Activated T-cell treated with anti-CD3 and anti-CD28 coated beads for 4 hours (primary cell): ENCODE results near the gene AIG1.
A peak's percentile ranks its signal among the peaks of the same experiment; 100 is the strongest.
"Not testable (repeated sequence)": the region's sequence is repeated elsewhere in the genome, so short reads cannot be mapped to it uniquely, and the experiment has no call there.

Experiments used
- DNase-seq: peaks from one replicate; pipeline ENCODE4 v3.0.0-alpha.2; 2020

The AIG1 gene

DNA sequence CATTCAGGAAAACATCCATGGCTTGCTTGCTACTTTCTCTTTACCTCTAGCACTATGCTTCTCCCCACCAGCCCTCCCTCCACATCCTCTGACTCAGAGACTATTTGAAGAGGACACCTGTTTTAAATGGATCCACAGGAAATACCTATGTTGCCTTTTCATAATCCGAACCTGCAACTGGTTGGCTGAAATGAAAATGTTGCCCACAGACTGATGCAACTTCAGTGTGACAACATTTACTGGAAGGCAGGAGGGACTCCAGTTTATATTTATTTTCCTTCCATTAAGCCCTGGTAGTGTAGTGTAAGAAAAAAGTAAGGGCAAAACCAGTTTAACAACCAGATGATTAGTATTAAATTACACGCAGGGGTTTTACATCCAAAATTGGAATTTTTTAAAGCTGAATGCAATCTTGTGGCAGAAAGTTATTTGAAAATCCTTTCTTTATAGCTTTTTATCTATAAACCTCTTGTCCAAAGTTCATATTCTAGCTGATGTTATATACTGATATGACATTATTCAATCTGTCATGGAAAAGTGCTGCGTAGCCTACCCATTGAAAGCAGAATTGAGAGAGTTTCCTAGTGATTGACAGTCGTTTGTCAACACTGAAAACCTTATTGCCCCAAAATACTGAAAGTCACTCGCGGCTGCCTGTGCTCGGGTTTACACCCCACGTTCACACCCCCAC is 881 bp upstream of the AIG1 start:
- peak; percentile 21 for DNase-seq

DNA sequence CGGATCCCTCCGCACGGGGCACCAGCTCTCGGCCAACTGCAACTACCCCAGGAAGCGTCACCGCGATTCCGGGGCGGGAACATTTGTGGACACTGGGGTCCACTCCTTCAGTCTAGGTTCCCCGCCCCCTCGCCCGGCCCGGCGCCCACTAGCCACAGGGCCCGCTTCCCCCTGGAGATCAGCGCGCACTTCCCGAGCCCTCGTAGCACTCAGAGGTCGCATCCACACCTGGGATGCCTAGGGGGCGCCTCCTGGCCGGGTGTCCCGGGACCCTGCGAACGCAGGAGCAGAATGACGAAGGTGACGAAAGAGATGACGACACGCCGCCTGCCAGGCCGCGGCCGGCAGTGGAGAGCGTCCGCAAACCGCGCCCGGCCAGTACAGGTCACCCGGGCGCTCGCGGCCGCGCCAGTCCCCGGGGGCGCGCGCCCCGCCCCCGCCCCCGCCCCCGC is 309 bp upstream of the AIG1 start:
- DNase-seq, result peak; percentile 56

DNA sequence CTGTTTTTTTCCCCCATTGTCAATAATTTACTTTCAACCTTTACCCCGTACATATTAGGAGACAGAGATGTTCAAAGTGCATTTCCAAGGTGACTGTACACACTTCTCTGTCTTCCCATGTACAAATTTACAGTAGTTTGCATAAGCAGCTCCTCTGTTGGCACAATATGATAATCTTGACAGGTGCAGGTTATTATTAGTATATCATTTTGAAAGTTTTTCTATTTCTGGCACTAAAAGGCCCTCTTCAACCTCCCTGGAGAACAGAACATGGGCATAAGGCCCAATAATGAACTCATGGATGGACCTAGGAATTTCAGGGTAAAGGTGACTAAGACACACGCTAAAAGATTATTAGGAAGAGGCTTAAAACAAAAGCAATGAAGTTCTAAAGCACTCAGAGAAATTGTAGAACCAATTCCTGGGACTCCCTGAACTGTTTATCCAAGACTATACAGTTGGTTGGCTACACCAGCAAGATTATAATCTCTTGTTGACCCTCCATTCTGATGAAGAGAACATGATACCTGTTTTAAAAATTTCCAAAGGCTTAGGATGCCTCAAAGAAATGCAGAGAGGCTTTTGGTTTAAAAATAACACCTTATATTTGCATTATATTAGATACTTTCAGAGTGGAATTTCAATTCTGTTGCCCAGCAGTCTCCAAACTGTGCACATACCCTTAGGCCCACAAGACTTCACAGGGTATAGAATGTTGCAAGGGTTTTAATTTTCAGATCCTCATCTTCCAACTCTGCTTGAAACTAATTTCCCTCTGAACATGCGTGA is 1.1 kb downstream of the AIG1 start:
- DNase-seq, result no peak

DNA sequence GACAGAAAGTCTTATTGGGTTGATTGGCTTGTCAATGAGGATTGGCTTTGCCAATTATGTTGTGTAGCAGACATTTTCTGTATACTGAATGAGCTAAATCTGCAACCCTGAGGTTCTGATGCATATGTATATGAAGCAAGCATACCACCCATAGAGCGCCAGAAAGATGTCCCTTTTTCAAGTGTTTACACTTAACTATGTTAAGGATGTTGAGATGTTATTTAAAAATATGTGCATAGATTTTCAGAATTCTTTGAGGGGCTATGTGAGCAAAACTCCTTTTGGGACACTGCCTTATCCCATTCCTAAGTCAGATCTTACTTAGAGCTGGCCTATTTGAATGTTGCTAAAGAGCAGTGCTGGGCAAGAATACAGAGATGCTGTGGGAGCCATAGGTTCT is 1.9 kb downstream of the AIG1 start:
- no peak for DNase-seq

DNA sequence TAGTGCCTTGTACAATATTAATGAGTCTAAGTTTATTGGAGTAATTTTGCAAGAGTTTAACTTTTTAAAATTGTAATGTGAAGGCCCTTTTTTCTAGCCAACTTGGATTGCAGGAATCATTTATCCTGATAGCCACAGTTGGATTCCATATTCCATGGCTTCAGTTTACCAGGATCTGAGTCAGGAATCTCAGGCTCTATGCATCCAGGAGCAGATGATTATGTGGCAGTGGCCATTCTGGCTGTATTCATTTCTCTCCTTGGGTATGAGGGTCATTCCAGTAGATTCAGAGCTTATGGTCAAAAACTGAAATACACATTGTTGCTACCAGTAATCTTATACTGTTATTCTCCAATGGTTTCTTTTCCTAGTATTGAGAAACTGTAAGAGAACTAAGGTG is 2.9 kb downstream of the AIG1 start:
- no peak for DNase-seq

DNA sequence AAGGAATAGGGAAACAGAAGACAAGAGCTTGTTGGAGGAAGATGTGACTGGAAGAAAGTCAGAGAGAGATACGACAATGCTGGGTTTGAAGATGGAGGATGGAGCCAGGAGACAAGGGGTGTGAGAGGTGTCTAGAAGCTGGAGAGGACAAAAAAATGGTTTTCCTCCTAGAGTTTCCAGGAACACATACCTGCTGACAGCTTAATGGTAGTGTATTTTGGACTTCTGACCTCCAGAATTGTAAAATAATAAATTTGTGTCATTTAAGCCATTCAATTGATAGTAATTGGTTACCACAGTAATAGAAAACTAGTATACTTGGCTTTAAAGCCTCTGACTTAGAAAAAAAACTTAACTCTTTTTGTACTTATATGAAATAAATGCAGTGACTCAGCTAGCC is 3.6 kb downstream of the AIG1 start:
- no peak for DNase-seq

DNA sequence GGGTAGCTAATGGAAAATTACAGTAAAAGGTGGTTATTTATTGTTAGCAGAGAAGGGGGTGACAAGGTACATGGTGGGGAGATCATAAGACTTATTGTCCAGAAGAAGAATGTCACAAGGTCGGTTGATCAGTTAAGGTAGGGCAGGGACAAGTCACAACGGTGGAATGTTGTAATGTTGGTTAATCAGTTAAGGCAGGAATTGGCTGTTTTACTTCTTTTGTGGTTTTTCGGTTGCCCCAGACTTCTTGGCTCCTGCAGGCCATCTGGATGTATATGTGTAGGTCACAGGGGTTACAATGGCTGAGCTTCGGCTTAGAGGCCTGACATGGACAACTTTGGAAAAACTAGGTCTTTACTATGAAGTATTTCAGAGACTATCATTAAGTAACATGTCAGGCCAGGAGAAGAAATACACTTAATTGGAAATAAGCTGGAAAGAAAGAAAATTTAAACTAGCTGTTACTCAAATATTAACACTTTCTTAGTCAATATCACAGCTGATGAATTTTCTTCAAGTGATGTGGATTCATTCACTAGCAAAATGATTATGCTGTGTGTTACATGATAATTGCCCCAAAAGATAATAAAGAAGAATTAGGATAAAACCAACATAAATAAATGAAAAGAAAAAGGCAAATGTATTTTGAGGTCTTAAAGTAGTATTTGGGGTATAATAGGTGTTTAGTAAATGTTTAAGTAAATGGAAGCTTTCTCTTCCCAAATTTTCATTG is 4.4 kb downstream of the AIG1 start:
- DNase-seq, result no peak

DNA sequence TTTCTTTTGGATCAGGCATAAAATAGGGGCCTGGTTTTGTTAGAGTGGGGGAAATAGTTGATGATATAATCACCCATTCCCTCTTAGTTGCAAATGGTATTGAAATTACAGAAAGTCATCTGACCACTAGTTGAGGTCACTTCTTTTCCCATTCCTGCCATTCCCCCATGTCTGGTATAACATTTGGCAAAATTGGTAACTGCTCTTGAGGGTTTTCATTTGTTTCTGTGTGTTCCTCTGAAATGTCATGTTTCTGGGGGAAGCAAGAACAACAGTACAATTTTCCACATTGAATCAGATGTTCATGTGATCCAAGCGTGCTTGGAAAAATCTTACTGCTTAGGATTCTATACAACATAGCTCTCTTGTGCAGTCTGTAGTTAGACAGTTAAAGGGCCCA is 7.3 kb downstream of the AIG1 start:
- DNase-seq, result no peak

DNA sequence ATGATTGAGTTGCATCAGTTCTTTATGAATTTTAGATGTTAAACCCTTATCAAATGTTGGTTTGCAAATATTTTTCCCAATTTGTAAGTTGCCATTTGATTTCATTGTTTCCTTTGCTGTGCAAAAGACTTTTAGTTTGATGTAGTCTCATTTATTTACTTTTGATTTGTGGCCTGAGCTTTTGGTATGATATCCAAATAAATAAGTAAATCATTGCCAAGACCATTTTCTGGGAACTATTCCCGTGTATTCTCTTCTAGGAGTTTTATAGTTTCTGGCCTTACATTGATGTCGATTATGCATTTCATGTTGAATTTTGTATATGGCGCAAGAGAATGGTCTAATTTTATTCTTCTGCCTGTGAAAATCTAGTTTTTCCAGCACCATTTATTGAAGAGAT is 13.4 kb downstream of the AIG1 start:
- no peak for DNase-seq

DNA sequence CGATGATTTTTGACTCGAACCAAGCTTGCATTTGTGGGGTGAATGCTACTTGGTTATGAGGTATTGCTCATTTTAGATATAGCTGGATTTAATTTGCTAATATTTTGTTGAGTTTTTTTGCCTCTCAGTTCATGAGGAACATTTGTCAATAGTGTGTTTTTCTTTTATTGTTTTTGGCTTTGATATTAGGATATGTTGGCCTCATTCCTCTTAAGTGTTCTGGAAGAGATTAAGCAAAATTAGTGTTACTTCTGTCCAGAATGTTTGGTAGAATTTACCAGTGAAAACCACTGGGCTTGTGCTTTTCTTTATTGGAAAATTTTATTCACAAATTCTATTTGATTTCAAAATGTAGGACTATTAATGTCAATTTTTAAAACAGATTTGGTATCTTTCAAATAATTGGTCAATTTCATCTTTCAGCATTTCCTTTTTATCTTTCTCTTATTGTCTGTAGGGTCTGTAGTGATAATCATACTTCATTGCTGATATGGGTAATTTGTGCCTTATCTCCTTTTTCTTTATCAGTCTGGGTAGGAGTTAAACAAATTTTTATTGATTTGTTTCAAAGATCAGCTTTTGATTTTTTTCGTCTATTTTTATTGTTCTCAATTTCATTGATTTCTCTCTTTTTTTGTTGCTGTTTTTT is 14.1 kb downstream of the AIG1 start:
- DNase-seq, result no peak

DNA sequence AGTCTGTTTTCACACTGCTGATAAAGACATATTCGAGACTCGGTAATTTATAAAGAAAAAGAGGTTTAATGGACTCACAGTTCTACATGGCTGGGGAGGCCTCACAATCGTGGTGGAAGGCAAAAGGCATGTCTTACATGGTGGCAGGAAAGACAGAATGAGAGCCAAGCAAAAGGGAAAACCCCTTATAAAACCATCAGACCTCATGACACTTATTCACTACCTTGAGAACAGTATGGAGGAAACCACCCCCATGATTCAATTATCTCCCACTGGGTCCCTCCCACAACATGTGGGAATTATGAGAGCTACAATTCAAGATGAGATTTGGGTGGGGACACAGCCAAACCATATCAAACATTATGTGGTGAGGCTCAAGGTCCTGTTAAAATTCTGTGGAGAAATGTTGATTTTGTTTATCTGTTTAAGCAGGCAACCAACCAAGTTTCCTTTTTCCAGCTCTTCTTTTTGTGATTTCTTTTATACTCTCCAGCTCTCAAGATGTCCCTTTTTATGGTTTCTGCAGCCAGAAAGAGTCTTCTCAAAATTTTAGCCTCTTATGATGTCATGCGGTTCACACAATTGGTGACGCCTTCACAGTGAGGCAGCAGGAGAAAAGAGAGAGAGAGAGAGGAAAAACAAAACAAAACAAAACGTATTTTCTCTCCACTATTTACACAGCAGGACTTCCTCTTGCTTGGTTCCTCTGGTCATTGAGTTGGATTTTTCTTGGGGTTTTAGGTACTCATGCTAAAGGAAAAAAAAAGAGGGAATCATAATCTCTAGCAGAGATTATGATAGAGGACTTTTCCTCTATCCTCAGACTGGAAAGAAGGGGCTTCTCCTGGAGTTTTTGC is 18.0 kb downstream of the AIG1 start:
- no peak for DNase-seq

DNA sequence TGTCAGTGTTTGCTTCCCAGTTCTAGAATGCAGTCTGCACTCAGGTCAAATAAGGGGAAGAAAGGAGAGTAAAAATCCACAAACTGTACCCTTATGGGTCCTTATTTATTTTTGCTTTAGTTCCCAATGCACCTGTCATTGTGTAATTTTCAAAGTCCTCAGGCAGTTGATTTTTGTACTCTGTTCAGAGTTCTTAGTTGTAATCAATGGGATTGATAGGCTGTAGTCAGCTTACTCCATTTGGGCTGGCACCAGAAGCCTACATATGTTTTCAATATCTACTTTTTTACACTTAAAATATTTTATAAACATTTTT is 18.6 kb downstream of the AIG1 start:
- DNase-seq, result no peak

DNA sequence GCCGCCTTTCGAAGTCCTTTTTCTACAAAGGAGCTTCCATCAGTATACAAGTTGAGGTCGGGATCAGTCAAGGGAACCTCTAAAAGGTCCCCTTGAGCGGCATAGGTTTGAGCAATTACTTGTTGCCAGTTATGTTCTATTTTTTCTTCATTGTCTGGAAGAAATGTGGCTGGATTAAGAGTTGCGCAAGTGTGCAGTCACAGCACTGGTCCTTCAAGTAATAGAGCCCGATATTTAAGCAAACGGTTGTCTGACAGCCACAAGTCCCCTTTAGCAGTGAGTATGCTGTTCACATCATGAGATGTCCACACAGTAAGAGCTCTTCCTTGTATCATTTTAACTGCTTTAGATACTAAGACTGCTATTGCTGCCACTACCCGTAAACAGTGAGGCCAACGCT is 21.6 kb downstream of the AIG1 start:
- DNase-seq, result not testable (repeated sequence)

DNA sequence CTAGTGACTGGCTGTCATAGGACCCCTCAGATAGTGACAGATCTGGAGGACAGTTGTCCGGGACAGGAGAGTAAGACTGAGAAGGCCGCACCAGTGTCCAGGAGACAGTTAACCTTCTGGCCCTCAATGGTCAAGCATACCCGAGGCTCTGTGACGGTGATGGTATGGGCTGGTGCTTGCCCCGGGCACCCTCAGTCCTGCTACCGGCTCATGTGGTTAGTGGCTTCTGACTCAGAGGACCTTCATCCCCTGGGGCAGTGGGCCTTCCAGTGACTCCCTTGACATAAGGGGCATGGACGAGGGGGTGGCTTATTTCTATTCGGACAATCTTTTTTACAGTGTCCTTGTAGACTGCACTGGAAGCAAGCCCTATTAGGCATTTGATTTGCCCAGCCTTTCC is 23.3 kb downstream of the AIG1 start:
- DNase-seq, result not testable (repeated sequence)

DNA sequence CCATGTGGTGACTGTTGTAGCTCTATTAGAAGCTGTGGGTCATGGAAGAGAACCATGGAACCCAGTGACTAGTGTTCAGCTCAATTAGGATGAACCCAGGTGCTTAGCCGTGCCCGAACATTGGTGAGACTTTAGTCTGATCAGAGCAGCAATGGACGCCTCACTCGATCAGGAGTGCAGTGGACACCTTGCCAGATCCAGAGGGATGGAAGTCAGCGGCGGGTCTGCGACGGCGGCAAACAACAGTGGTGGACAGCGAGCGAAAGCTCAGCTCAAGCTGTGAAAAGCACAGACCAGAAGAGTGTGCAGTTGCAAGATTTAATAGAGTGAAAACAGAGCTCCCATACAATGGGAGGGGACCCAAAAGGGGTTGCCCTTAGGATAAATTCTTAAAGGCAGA is 26.6 kb downstream of the AIG1 start:
- not testable (repeated sequence) for DNase-seq

DNA sequence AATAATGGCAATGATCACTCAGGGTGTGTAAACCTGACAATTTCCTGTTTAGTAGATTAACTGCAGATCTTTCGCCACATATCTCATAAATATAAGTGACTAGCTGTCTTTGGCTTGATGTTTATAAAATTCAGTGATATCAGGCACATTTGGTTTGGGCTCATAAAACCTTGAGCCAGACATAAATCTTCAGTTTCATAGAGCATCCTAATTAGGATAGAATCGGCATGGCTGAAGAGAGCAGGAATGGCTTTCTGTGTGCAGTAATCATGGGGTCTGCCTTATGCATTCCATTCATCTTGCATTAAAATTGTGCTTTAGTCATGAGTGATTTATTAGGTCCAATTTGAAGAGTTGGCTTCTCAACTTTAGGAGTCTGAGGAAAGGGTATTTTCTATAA is 27.2 kb downstream of the AIG1 start:
- DNase-seq, result no peak

DNA sequence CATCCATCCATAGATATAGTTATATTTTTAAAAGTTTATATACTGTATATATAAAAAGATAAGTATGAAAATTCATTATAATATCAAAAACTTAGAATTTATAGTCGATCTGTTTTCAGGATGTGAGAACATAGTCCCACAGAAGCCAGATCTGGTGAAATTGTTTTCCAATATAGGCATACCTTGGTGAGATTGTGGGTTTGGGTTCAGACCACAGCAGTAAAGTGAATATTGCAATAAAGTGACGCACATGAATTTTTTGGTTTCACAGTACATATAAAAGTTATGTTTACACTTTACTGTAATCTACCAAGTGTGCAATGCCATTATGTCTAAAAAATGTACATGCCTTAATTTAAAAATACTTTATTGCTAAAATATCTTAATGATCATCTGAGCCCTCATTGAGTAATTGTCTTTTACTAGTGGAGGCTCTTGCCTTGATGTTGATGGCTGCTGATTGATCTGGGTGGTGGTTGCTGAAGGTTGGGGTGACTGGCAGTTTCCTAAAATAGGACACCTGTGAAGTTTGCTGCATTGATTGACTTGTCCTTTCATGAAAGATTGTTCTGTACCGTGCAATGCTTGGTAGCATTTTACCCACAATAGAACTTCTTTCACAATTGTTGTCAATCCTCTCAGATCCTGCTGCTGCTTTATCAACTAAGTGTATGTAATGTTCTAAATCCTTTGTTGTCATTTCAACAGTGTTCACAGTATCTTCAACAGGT is 29.8 kb downstream of the AIG1 start:
- DNase-seq, result no peak

DNA sequence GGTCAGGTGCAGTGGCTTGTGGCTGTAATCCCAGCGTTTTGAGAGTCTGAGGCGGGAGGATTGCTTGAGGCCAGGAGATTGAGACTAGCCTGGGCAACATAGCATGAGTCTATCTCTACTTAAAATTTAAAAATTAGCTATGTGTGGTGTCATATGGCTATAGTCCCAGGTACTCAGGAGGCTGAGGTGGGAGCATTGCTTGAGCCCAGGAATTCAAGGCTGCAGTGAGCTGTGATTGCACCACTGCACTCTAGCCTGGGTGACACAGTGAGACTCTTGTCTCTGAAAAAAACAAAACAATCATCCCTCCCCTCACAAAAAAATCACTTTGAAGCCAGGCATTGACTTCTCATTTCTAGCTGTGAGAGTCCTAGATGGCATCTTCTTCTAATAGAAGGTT is 32.1 kb downstream of the AIG1 start:
- DNase-seq, result no peak

DNA sequence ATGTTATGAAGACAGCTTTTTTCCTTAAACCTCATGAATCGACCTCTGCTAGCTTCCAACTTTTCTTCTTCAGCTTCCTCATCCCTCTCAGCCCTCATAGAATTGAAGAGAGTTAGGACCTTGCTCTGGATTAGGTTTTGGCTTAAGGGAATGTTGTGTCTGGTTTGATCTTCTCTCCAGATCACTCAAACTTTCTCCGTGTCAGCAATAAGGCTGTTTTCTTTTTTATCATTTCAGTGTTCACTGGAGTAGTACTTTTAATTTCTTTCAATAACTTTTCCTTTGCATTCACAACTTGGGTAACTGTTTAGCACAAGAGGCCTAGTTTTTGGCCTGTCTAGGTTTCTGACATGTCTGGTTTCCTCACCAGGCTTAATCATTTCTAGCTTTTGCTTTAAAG is 32.6 kb downstream of the AIG1 start:
- no peak for DNase-seq

DNA sequence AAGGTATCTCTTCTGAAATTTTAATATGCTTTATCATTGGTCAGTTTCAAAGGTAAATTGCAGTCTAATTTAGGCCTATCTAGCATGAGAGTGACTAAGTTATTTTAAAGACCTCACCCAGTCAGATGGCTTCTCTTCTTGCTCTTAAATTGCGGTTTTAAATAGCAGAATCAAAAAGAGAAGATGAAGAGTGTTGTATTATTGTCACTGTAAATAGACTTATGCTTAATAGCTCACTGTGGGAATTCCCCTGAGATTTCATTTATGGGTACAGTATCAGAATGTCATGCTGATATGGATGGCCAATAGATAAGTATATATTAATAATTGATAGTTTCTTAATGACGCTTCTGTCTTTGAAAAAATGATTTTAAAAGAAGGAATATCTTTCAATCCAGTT is 35.7 kb downstream of the AIG1 start:
- DNase-seq, result no peak

DNA sequence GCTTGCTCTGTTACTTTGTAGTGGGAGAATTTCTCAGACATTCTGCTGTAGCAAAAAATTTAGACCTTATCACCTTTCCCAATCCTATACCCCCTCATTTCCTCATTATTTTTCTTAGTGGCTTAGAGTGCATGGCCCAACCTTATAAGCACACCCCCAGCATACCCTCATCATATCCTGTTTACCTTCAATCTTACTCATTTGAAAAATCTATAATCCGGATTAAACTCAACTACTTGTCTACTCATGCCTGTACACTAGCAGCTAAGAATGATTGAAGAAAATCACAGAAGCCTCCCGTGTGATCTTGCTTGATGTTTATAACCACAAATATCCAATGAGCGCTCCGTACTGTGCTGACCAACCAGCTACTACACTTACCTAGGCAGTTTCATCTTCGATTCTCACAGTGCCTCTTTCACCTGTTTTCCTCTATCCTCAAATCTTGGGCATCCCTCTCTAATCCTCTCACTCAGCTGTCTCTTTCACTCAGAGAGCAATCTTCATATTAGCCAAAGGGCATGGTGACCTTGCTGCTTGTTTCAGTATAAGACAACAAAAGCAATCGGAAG is 36.6 kb downstream of the AIG1 start:
- no peak for DNase-seq
